NB4 (cell line): ENCODE measurements around the gene ZNF35.

Experiments used
- DNase-seq: peaks from one replicate; pipeline ENCODE4 v3.0.0; 2010; ENCODE audit warnings: low read depth
- H3K4me3 ChIP-seq: one replicate; pipeline ENCODE4 v1.5.1; 2011; ENCODE audit warnings: mild to moderate bottlenecking, low read depth, low read length, moderate library complexity
- CTCF ChIP-seq: IDR thresholded peaks from one replicate; pipeline ENCODE4 v1.5.1; 2012; ENCODE audit warnings: low read depth, low read length
- MYC ChIP-seq: IDR thresholded peaks from 2 replicates; pipeline ENCODE4 v1.6.1; 2011; ENCODE audit warnings: low read depth, low read length
- POLR2A ChIP-seq: IDR thresholded peaks from 2 replicates; pipeline ENCODE4 v1.6.1; 2011; ENCODE audit warnings: mild to moderate bottlenecking; ENCODE audit not compliant: insufficient read length; ENCODE audit errors: extremely low read depth
- TF ChIP-seq, protein P1 (sequence below): IDR thresholded peaks from 2 replicates; pipeline ENCODE4 v1.6.1; 2011; ENCODE audit warnings: low read depth, low read length

ZNF35 gene

DNA sequence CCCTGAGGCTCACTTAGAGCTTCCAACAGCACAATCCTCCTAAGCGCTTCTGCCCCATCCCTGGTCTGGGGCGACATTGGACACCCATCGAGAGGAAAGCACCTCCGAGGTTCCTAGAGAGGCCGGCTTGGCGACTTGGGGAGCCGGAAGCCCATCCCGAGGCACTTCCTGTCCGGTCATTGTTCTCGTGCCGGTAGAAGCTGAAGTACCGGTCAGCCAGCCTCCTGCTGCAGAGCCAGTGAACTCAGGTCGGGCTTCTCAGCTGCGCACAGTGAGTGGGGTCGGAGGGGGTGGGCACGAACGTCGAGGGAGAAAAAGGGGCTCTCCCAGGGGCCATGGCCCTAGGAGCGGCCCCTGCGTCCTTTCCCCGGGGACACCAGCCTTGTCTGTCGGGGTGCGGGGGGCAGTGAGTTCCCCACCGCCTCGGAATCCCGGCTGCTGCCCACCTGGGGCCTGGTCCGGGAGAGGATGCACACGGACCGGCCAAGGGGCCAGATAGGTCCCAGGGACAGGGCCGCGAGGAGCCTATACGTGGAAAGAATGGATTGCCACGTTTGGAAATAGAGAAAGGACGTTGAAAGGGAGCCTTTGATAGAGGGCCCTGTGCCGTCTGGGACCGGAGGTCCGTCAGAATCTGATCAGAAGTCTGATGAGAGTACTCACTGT is at the start of gene ZNF35:
Gene ZNF35, plus strand, starts transcription at position 169 of the 666 bp plus-strand sequence. CDS start 2,336 bp downstream, outside the sequence.
- peak within 1 kb of the TSS; percentile 89 for H3K4me3 ChIP-seq
- DNase-seq, result peak; percentile 92

GRCh38 chr3:44601749-44602148 is 46.8 kb upstream of the ZNF35 start:
- TF ChIP-seq MYC (no peak), POLR2A (no peak), CTCF (no peak)
- TF ChIP-seq, protein P1, sequence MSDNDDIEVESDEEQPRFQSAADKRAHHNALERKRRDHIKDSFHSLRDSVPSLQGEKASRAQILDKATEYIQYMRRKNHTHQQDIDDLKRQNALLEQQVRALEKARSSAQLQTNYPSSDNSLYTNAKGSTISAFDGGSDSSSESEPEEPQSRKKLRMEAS, result no peak
- H3K4me3 ChIP-seq, result no peak overlapping the region
- no peak for DNase-seq

More for the DNA sequence above, at the start of gene ZNF35:
- TF ChIP-seq POLR2A, result no peak
- peak; percentile 67 for TF ChIP-seq MYC

GRCh38 chr3:44612678-44613077 is 35.9 kb upstream of the ZNF35 start:
- no peak overlapping the region for H3K4me3 ChIP-seq
- no peak for TF ChIP-seq POLR2A
- TF ChIP-seq MYC, result no peak
- TF ChIP-seq, protein P1, result no peak
- no peak for TF ChIP-seq CTCF
- DNase-seq, result no peak

DNA sequence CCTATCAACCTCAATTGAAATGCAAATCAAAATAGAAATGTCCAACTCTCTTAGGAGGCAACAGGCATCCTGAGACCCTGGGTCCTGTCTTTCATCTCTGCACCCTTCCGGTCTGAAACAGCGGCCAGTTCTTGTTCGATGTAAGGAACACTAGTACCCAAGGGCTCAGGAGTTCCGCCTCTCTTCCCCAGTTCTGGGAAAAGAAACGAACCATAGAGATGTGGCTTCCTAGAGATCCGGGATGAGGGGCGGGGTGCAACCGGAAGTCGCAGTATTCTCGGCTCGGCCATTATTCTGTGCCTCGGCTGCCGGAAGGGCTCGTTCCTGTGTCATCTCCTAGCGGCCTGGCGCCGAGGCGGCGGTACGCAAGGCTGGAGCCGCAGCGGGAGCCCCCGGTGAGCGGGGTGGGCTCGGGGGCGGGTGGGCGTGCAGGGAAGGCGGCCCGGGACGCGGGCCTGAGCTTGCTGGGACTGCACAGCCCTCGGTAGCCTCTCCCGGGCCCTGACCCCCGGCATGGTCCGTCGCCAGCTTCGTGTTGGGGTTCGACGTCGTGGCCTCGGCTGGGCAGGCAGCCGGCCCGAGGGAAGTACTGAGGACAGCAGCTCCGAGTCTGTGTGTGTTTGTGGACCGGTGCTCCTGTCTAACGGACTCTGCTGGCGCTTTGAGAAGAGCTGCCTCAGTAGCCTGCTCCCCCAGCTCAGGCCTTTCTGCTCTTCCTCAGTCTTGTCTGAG is 23.6 kb upstream of the ZNF35 start, which contains the start of gene ZNF197:
Gene ZNF197, plus strand, starts transcription at position 288 of the 732 bp plus-strand sequence. CDS start 4,119 bp downstream, outside the sequence.
- TF ChIP-seq CTCF (no peak), POLR2A (peak; percentile 49), MYC (peak; percentile 60; the same call in 1 of the 2 replicates)
- TF ChIP-seq, protein P1, result peak; percentile 50
- H3K4me3 ChIP-seq, result peak within 1 kb of the TSS; percentile 90
- DNase-seq, result peak; percentile 91

DNA sequence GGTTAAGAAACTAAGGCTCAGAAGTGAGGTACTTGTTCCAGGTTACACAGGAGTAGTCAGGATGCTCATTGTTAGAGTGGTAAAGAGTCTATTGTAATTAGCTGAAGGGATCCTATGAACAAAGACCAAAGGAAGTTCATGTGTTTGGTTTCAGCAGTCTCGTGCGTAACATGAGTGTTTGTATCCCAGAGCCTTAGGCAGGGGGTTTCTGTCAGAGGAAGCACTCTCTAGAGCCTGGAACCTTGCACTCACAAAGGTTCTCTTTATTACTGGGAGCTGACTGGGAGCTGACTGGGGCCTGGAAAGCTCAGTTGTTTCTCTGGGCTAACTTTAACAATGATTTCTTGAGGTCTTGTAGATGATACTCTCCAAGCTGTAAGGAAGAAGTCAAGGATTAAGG is 19.8 kb upstream of the ZNF35 start:
- TF ChIP-seq CTCF (no peak), MYC (no peak)
- DNase-seq, result no peak
- H3K4me3 ChIP-seq, result no peak overlapping the region

GRCh38 chr3:44632193-44632592 is 16.3 kb upstream of the ZNF35 start:
- H3K4me3 ChIP-seq, result no peak overlapping the region
- no peak for TF ChIP-seq MYC
- TF ChIP-seq, protein P1, result no peak
- TF ChIP-seq POLR2A, result no peak
- TF ChIP-seq CTCF, result no peak
- DNase-seq, result no peak
